Transverse colon (tissue), 3 donors: ENCODE data around the gene NMT2.
A peak's percentile ranks its signal among the peaks of the same experiment; 100 is the strongest.

Experiments used
- EP300 ChIP-seq: sonication (generic); formaldehyde crosslinking; IDR thresholded peaks from one replicate; pipeline ENCODE4 v1.6.1; 2017; ENCODE audit warnings: antibody characterized with exemption, low read depth
- POLR2A ChIP-seq: fragments of 450-650 bp; IDR thresholded peaks from one replicate; pipeline ENCODE4 v1.6.1; 2016; ENCODE audit warnings: antibody characterized with exemption, mild to moderate bottlenecking, moderate library complexity
- TF ChIP-seq, protein P1 (sequence below), 5 experiments: fragments of 200-600 bp in 3 of 5; fragments of 450-650 bp in 2 of 5; sonication (generic) in 3 of 5; IDR thresholded peaks; 1 replicate in 2 of 5; 2 replicates in 3 of 5; pipeline ENCODE4 v1.5.1; 2016 to 2017; ENCODE audit warnings: antibody characterized with exemption in 5 of 5, inconsistent platforms in 3 of 5, mild to moderate bottlenecking in 2 of 5, moderate library complexity in 1 of 5

DNA sequence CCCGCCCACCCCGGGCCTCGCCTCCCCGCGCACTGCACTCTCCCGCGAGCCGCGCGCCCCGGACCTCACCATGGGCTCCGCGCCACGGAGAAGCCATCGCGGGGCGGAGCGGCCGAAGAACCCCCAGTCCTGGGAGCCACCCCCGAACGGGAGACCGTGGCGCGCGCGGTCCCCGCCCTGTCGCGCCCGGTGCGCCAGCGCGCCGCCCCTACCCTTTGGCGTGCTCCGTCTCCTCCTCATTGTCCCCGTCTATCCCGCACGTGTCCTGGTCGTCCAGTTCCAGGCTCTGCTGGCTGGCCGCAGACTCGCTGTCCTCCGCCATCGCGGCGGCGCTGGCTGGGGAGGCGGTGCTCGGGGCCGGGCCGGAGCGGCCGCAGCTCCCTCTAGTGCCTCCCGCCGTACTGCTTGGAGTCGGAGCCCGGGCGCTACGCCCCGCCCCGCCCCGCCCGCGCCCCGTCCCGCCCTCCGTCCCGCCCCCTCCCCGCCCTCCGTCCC lies at the start of gene NMT2:
- TF ChIP-seq POLR2A (peak; percentile 88), EP300 (no peak)
- TF ChIP-seq, protein P1, sequence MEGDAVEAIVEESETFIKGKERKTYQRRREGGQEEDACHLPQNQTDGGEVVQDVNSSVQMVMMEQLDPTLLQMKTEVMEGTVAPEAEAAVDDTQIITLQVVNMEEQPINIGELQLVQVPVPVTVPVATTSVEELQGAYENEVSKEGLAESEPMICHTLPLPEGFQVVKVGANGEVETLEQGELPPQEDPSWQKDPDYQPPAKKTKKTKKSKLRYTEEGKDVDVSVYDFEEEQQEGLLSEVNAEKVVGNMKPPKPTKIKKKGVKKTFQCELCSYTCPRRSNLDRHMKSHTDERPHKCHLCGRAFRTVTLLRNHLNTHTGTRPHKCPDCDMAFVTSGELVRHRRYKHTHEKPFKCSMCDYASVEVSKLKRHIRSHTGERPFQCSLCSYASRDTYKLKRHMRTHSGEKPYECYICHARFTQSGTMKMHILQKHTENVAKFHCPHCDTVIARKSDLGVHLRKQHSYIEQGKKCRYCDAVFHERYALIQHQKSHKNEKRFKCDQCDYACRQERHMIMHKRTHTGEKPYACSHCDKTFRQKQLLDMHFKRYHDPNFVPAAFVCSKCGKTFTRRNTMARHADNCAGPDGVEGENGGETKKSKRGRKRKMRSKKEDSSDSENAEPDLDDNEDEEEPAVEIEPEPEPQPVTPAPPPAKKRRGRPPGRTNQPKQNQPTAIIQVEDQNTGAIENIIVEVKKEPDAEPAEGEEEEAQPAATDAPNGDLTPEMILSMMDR (IDR thresholded peaks at IDR 0.05): peak in 4 of 5 experiments; percentile 24 to 50 (median 36)
